Colonic mucosa (tissue), 4 donors: ENCODE results near the gene ARL15. TPM values are rescaled to one million over a fixed set of nuclear protein-coding genes. Genes with fewer than 3 reads are reported as not detected.
A peak's percentile ranks its signal among the peaks of the same experiment; 100 is the strongest.
"Not testable (repeated sequence)": the region's sequence is repeated elsewhere in the genome, so short reads cannot be mapped to it uniquely, and the experiment has no call there.

Experiments
- DNase-seq: peaks from one replicate; pipeline ENCODE4 v3.0.0-alpha.2; 2020
- H3K27ac ChIP-seq: fragments of 200-600 bp; one replicate; pipeline ENCODE4 v1.8.0; 2021
- H3K27me3 ChIP-seq: fragments of 200-600 bp; one replicate; pipeline ENCODE4 v1.8.0; 2021
- H3K36me3 ChIP-seq: fragments of 200-600 bp; one replicate; pipeline ENCODE4 v1.8.0; 2021
- H3K4me1 ChIP-seq: fragments of 200-600 bp; one replicate; pipeline ENCODE4 v1.8.0; 2021; ENCODE audit warnings: mild to moderate bottlenecking
- H3K4me3 ChIP-seq: fragments of 200-600 bp; one replicate; pipeline ENCODE4 v1.8.0; 2021
- H3K9ac ChIP-seq, 2 donors: one replicate each; pipeline ENCODE4 v1.7.0; 2013; ENCODE audit warnings: control low read depth in 2 of 2, low read depth in 2 of 2, low read length in 2 of 2
- H3K9me3 ChIP-seq: fragments of 200-600 bp; one replicate; pipeline ENCODE4 v1.8.0; 2021
- intact Hi-C: fragments of 100-400 bp; cut with DNase I; formaldehyde crosslinking; loops from one replicate; pipeline ENCODE4 v1.14.1; 2022
- total RNA-seq, 2 donors: library from RNA; stranded (reverse); fragmentation: NEBNext Ultra II Directional in 1 of 2; extraction: Animal tissue kit (Norgen Biotek cat#: 25700) in 1 of 2; gene quantifications; one replicate each; pipeline ENCODE4 v1.2.1, GENCODE V29; 2021
- TF ChIP-seq, protein P1 (sequence below): fragments of 200-600 bp; IDR thresholded peaks from one replicate; pipeline ENCODE4 v1.8.0; 2022; ENCODE audit warnings: antibody characterized with exemption, mild to moderate bottlenecking
- donor health status: healthy.
- donor health status: DM: no; HTN: no; CAD: no.
- donor health status: DM: no; HTN: no; CAD: no.

The ARL15 gene
- total RNA-seq = 10 to 100 TPM; 18.4 to 35.1 TPM

DNA sequence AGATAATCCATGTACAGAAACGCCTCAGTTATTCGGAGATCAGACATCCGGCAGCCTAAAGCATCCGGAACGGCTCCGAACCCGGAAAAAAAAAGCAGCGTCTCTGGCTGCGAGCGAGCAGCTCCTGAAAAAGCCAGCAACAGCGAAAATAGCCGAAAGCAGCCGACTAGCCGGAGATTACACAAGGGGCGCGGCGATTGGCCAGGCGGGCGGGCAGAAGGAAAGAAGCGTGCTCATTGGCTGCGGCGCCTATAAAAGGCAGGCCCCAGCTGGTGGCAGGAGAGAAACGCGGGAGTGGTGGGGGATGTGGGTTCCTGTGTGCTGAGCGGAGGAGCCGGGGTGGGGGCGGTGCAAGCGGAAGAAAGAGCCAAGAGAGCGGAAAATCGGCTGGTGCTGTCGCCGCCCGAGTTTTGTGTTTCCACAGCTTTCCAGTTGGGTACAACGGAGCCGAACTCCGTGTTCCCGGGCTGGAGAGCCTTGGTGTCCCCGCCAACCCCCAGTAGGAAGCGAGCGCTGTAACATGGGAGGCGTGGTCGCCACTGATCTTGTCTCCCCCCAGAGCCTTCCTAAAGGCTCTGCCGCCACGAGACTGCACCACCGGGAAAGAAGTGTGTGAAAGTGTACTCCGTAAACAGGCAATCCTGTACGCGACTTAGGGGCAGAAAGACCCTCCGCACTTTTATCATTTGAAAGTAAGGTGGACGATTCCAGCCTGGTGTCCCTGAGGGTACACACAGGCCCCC, at the start of gene ARL15:
ARL15 (minus strand) TSS at position 141 of the 743 bp plus-strand sequence.
- no peaks in the 10 kb centered on the region for H3K4me1 ChIP-seq
- H3K9ac ChIP-seq = peak within 1 kb of the TSS; percentile 88 to 97
- TF ChIP-seq, protein P1, sequence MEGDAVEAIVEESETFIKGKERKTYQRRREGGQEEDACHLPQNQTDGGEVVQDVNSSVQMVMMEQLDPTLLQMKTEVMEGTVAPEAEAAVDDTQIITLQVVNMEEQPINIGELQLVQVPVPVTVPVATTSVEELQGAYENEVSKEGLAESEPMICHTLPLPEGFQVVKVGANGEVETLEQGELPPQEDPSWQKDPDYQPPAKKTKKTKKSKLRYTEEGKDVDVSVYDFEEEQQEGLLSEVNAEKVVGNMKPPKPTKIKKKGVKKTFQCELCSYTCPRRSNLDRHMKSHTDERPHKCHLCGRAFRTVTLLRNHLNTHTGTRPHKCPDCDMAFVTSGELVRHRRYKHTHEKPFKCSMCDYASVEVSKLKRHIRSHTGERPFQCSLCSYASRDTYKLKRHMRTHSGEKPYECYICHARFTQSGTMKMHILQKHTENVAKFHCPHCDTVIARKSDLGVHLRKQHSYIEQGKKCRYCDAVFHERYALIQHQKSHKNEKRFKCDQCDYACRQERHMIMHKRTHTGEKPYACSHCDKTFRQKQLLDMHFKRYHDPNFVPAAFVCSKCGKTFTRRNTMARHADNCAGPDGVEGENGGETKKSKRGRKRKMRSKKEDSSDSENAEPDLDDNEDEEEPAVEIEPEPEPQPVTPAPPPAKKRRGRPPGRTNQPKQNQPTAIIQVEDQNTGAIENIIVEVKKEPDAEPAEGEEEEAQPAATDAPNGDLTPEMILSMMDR = no peak
- H3K4me3 ChIP-seq = peak within 1 kb of the TSS; percentile 89
- DNase-seq = peak; percentile 99
- H3K9me3 ChIP-seq = no peaks in the 10 kb centered on the region
- no peaks in the 10 kb centered on the region for H3K27me3 ChIP-seq
- peak within 1 kb of the TSS; percentile 93 for H3K27ac ChIP-seq
- intact Hi-C loops = no loop called here
- no peaks in the 10 kb centered on the region for H3K36me3 ChIP-seq

DNA sequence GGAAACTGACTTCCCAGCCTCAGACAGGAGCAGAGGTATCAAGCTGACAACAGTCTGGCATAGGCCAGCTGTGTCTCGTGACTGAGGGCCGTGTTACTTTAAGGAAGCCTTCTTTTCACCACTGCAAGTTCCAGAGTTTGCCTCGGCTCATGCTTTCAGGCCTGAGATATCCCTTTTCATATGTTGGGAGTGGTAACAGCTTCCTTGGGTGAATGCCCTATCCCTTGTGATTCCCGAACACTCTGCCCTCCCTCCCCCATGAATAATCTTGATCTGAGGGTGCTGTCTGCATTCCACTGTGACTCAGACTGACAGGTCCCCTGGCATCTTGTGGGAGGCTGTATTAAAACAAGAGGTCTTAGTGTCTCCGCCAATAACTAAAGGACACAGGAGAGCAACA, 49.7 kb upstream of the ARL15 start:
- Histone ChIP-seq H3K4me3 (no peak overlapping the region), H3K27me3 (no peaks in the 10 kb centered on the region), H3K27ac (no peak overlapping the region), H3K9me3 (no peaks in the 10 kb centered on the region), H3K9ac (no peak overlapping the region), H3K4me1 (no peaks in the 10 kb centered on the region), H3K36me3 (no peaks in the 10 kb centered on the region)
- intact Hi-C loops = no loop called here
- no peak for DNase-seq
- TF ChIP-seq, protein P1 = no peak

DNA sequence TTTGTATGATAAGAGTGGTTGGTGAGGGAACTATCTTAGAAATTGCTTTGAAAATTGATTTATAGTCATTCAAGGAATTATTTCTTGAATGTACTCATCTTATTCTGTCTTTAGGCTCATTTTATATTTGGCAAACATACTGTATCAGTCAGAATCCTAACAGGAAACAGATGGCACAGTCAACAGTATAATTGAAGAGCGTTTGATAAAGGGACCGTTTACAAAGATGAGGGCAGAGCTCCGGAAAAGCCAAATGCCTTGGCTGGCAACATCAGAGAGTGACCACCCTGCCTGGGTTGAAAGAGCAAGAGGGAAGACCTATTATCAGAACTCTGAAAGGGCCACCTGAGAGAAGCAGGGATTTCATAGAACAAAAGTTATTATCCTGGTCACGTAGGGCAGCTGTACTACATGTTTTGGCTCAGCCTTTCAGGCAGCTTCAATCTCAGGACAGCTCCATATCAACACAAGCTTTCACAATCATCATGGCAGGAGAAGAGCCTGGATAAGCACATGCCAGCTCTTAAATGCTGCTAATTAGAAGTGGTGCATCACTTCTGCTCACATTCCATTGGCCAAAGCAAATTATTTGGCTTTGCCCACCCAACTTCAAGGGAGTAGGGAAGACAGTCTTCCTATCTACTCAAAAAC, 47.2 kb upstream of the ARL15 start:
- TF ChIP-seq, protein P1 = no peak
- Histone ChIP-seq H3K4me3 (no peak overlapping the region), H3K36me3 (no peaks in the 10 kb centered on the region), H3K9ac (no peak overlapping the region), H3K4me1 (no peaks in the 10 kb centered on the region), H3K27ac (no peak overlapping the region), H3K27me3 (no peaks in the 10 kb centered on the region), H3K9me3 (no peaks in the 10 kb centered on the region)
- no peak for DNase-seq
- intact Hi-C loops = no loop called here

DNA sequence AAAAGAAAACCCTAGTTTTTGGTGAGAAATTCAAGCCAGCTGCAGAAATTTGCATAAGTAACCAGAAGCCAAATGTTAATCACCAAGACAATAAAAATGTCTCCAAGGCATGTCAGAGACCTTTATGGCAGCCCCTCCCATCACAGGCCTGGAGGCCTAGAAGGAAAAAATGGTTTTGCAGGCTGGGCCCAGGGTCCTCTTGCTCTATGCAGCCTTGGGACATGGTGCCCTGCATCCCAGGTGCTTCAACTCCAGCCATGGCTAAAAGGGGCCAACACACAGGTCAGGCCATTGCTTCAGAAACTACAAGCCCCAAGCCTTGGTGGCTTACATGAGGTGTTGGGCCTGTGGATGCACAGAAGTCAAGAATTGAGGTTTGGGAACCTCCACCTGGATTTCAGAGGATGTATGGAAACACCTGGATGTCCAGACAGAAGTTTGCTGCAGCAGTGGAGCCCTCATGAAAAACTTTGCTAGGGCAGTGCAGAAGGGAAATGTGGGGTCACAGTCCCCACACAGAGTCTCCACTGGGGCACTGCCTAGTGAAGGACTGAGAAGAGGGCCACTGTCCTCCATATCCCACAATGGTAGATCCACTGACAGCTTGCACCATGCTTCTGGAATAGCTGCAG, 43.7 kb upstream of the ARL15 start:
- intact Hi-C loops = not testable (repeated sequence)

DNA sequence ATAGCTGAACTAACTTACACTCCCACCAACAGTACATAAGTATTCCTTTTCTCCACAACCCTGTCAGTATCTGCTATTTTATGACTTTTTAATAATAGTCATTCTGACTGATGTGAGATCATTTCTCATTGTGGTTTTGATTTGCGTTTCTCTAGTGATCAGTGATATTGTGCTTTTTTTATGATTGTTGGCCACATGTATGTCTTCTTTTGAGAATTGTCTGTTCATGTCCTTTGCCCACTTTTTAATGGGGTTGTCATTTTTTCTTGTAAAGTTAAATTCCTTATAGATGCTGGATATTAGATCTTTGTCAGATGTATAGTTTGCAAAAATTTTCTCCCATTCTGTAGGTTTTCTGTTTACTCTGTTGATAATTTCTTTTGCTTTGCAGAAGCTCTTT, 42.2 kb upstream of the ARL15 start:
- H3K4me3 ChIP-seq, H3K27me3 ChIP-seq, H3K4me1 ChIP-seq, intact Hi-C loops, H3K27ac ChIP-seq, DNase-seq, H3K9me3 ChIP-seq, H3K36me3 ChIP-seq, H3K9ac ChIP-seq: not testable (repeated sequence)

More for the DNA sequence above, 43.7 kb upstream of the ARL15 start:
- H3K4me3 ChIP-seq, H3K4me1 ChIP-seq, H3K27me3 ChIP-seq, H3K9ac ChIP-seq, H3K36me3 ChIP-seq, DNase-seq, H3K27ac ChIP-seq, H3K9me3 ChIP-seq: not testable (repeated sequence)

DNA sequence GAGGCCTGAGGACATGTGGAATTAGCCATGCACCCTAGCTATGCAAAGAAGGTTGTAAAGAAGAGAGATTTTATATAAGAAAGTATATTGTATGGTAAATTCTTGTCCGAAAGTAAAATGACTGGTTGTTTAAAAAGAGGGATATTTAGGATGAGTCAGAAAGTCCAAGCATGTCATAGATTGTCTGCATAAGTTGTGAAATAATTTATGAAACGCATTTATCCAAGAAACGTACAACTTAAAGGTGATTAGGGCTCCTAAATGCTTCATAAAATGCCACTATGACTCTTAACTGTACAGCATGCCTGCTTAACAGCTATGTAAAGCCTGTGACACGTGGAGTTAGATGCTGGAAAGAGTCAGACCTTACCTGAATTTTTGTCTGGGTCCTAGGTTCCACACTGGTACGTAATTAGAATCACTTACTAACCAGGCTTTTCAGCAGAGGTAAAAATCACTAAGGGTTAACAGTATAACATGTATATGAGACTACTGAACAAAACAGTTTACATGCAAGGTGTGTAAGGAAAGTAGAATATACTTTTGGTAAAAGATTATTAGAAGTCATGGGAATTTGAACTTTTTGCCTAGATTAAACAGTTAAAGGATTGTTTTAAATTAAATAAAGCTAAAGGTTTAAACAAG, 37.0 kb upstream of the ARL15 start:
- Histone ChIP-seq H3K4me1 (no peaks in the 10 kb centered on the region), H3K36me3 (no peaks in the 10 kb centered on the region), H3K9me3 (no peaks in the 10 kb centered on the region), H3K4me3 (no peak overlapping the region), H3K27ac (no peak overlapping the region), H3K27me3 (no peaks in the 10 kb centered on the region), H3K9ac (no peak overlapping the region)
- no peak for DNase-seq
- TF ChIP-seq, protein P1 = no peak
- intact Hi-C loops = no loop called here
